ENCODE measurements around the gene CTAGE9.
"Not testable (repeated sequence)": the region's sequence is repeated elsewhere in the genome, so short reads cannot be mapped to it uniquely, and the experiment has no call there.

Gene CTAGE9

GRCh38 chr6:131710917-131711316, at the start of gene CTAGE9:
Gene CTAGE9, minus strand, starts transcription at chr6:131711017. Its CDS starts 0 bp downstream, at chr6:131711017.
- not testable (repeated sequence) for H3K4me3 ChIP-seq (replicated peaks; ENCODE audit: low read depth, low read length); H3K36me3 ChIP-seq (ENCODE audit: control insufficient read depth, insufficient read depth, low read length); H3K27me3 ChIP-seq (replicated peaks; ENCODE audit: control insufficient read depth, insufficient read depth, low read length); DNase-seq (ENCODE audit: extremely low read depth, insufficient read length)

GRCh38 chr6:131758920-131759319, 48.1 kb upstream of the CTAGE9 start:
- no peak for TF ChIP-seq CTCF (IDR thresholded peaks at IDR 0.05; ENCODE audit: insufficient read depth, low read length, poor library complexity, severe bottlenecking)
- Histone ChIP-seq H3K4me3 (replicated peaks; ENCODE audit: low read depth, low read length) (no peak overlapping the region), H3K27me3 (replicated peaks; ENCODE audit: control insufficient read depth, insufficient read depth, low read length) (no peaks in the 10 kb centered on the region; the same call in 1 of the 2 replicates), H3K36me3 (ENCODE audit: control insufficient read depth, insufficient read depth, low read length) (no peaks in the 10 kb centered on the region)
- no peak for DNase-seq (ENCODE audit: extremely low read depth, insufficient read length)

- no peak for TF ChIP-seq CTCF (IDR thresholded peaks at IDR 0.05; ENCODE audit: insufficient read depth, low read length, poor library complexity, severe bottlenecking)
- DNase-seq (ENCODE audit: extremely low read depth, insufficient read length) = no peak
- Histone ChIP-seq H3K36me3 (ENCODE audit: control insufficient read depth, insufficient read depth, low read length) (no peaks in the 10 kb centered on the region), H3K4me3 (replicated peaks; ENCODE audit: low read depth, low read length) (no peak overlapping the region), H3K27me3 (replicated peaks; ENCODE audit: control insufficient read depth, insufficient read depth, low read length) (no peaks in the 10 kb centered on the region; the same call in 1 of the 2 replicates)
Measured at GRCh38 chr6:131756039-131756438, 45.2 kb upstream of the CTAGE9 start.

GRCh38 chr6:131755597-131755996, 44.8 kb upstream of the CTAGE9 start:
- no peak overlapping the region for H3K4me3 ChIP-seq (replicated peaks; ENCODE audit: low read depth, low read length)
- DNase-seq (ENCODE audit: extremely low read depth, insufficient read length) = no peak
- no peak for TF ChIP-seq CTCF (IDR thresholded peaks at IDR 0.05; ENCODE audit: insufficient read depth, low read length, poor library complexity, severe bottlenecking)
- no peaks in the 10 kb centered on the region; the same call in 1 of the 2 replicates for H3K27me3 ChIP-seq (replicated peaks; ENCODE audit: control insufficient read depth, insufficient read depth, low read length)
- H3K36me3 ChIP-seq (ENCODE audit: control insufficient read depth, insufficient read depth, low read length) = no peaks in the 10 kb centered on the region

GRCh38 chr6:131754715-131755567, 44.1 kb upstream of the CTAGE9 start:
- no peak overlapping the region for H3K4me3 ChIP-seq (replicated peaks; ENCODE audit: low read depth, low read length)
- no peaks in the 10 kb centered on the region for H3K36me3 ChIP-seq (ENCODE audit: control insufficient read depth, insufficient read depth, low read length)
- no peaks in the 10 kb centered on the region; the same call in 1 of the 2 replicates for H3K27me3 ChIP-seq (replicated peaks; ENCODE audit: control insufficient read depth, insufficient read depth, low read length)
- no peak for TF ChIP-seq CTCF (IDR thresholded peaks at IDR 0.05; ENCODE audit: insufficient read depth, low read length, poor library complexity, severe bottlenecking)
- DNase-seq (ENCODE audit: extremely low read depth, insufficient read length) = no peak

- no peak for DNase-seq (ENCODE audit: extremely low read depth, insufficient read length)
Measured at GRCh38 chr6:131754088-131754487, 43.3 kb upstream of the CTAGE9 start.

GRCh38 chr6:131751012-131751715, 40.3 kb upstream of the CTAGE9 start:
- not testable (repeated sequence) for H3K36me3 ChIP-seq (ENCODE audit: control insufficient read depth, insufficient read depth, low read length); H3K4me3 ChIP-seq (replicated peaks; ENCODE audit: low read depth, low read length); DNase-seq (ENCODE audit: extremely low read depth, insufficient read length); H3K27me3 ChIP-seq (replicated peaks; ENCODE audit: control insufficient read depth, insufficient read depth, low read length)

More at GRCh38 chr6:131754088-131754487, 43.3 kb upstream of the CTAGE9 start:
- Histone ChIP-seq H3K36me3 (ENCODE audit: control insufficient read depth, insufficient read depth, low read length) (no peaks in the 10 kb centered on the region), H3K4me3 (replicated peaks; ENCODE audit: low read depth, low read length) (no peak overlapping the region), H3K27me3 (replicated peaks; ENCODE audit: control insufficient read depth, insufficient read depth, low read length) (no peaks in the 10 kb centered on the region; the same call in 1 of the 2 replicates)
- TF ChIP-seq CTCF (IDR thresholded peaks at IDR 0.05; ENCODE audit: insufficient read depth, low read length, poor library complexity, severe bottlenecking) = no peak
